HG02763 (cell line): ENCODE results near the gene CD9.
A peak's percentile ranks its signal among the peaks of the same experiment; 100 is the strongest.

ENCODE experiments used
- ATAC-seq: cut with Tn5 transposase; IDR thresholded peaks from one replicate; pipeline ENCODE4 v1.9.1; 2021; ENCODE audit warnings: mild to moderate bottlenecking, moderate library complexity; ENCODE audit not compliant: unreplicated experiment

CD9 gene

DNA sequence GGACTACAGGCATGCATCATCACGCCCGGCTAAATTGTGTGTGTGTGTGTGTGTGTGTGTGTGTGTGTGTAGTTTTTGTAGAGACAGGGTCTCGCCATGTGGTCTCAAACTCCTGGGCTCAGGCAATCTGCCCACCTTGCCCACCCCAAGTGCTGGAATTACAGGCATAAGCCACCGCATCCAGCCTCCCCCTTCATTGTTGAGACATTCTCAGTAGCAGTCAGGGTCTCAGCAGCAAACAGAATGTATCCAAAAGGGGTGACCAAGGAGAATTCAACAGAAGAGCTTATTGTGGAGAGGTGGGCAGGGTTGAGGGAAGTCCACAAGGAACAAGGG lies 73.0 kb downstream of the CD9 start:
- no peak for ATAC-seq

- no peak for ATAC-seq
Observed at GRCh38 chr12:6273541-6274230, 73.5 kb downstream of the CD9 start.

GRCh38 chr12:6274231-6275221 lies 74.3 kb downstream of the CD9 start:
- ATAC-seq, result no peak

GRCh38 chr12:6275928-6276887 lies 76.0 kb downstream of the CD9 start:
- ATAC-seq, result no peak

- no peak for ATAC-seq
Observed at GRCh38 chr12:6276956-6277620, 76.9 kb downstream of the CD9 start.

GRCh38 chr12:6277982-6278438 lies 77.8 kb downstream of the CD9 start:
- peak; percentile 28 for ATAC-seq

- ATAC-seq, result peak; percentile 70
Observed at GRCh38 chr12:6278439-6279255, 78.4 kb downstream of the CD9 start.

GRCh38 chr12:6279256-6279628 lies 79.0 kb downstream of the CD9 start:
- ATAC-seq, result no peak

- ATAC-seq, result no peak
Observed at GRCh38 chr12:6279631-6280030, 79.4 kb downstream of the CD9 start.

DNA sequence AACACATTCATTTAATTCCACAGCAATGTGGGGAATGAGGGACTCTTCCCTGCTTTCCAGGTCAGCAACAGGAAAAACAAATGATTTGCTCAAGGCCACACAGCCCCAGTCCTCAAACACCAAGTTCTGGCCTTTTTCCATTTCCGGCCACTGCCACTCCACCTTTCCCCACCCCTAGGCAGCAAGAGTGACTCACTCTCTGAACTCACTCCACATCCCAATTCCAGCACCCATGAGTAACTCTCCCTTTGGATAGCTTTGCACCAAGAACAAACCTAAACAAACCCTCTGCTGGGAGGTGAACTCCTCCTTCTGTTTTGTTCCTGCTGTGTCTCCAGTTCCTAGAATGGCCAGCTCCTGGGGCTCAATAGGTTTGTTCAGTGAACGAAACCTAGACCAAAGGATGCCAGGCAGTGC lies 79.9 kb downstream of the CD9 start:
- no peak for ATAC-seq

DNA sequence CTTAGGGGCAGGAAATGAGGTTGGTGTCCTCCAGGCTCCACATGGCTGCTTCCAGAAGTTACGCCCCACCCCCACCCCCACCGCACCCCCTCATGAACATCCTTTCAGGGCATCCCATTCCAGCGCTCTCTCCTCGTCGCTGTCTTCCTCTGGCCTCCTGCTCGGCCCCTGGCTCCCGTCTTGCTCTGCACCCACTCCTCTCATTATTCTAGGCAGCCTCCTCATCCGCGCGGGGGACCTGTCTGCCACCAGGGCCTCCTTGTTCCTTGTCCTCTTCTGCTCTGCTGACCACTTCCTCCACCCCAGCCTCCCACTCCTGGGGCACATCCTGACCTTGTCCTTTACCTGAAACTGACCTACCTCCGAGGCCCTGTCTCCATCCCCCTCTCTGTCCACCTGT lies 80.5 kb downstream of the CD9 start:
- ATAC-seq, result no peak

GRCh38 chr12:6281081-6281809 lies 81.0 kb downstream of the CD9 start:
- ATAC-seq, result no peak

DNA sequence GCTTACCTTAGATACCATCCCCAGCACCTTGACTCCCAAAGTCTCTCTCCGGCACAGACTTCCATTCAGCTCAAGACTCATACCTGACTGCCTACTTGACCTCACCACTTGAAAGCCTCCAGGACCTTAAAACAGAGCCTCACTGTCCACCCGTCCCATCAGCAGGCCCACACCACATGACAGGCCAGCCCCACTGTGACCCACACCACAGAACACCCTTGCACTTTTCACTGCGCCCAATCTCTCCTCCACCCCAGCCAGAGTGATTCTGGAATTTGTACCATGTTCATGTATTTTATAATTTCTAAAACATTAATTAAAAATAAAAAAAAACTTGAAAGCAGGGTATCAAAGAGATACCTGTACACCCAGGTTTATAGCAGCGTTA lies 82.2 kb downstream of the CD9 start:
- no peak for ATAC-seq

DNA sequence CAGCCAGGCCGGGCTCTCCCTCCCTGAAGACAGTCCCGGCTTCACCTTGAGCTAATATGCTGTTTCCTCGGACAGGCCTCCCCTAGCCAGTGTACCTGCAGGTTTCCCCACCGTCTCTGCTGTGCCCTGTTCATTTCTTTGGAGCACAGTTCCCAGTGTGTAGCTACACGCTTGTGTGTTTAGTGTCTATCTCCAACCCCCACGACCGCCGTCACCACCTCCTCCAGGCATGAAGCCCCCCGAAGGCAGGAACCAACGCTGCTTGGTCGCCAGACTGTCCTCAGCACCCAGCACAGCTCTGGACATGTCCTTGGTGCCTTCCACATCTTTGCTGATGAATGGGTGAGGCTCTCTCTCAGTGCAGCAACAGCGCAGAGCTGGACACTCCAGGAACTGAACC lies 84.1 kb downstream of the CD9 start:
- ATAC-seq, result no peak

GRCh38 chr12:6285063-6285477 lies 84.9 kb downstream of the CD9 start:
- no peak for ATAC-seq

GRCh38 chr12:6285532-6286306 lies 85.5 kb downstream of the CD9 start:
- no peak for ATAC-seq
